Smooth muscle cell (in vitro differentiated cells): ENCODE measurements around the gene ZFR2. TPM values are rescaled to one million over a fixed set of nuclear protein-coding genes. Genes with fewer than 3 reads are reported as not detected.
"Not testable (repeated sequence)": the region's sequence is repeated elsewhere in the genome, so short reads cannot be mapped to it uniquely, and the experiment has no call there.

Experiments
- DNase-seq: peaks from one replicate; lab custom pipeline; 2025; ENCODE audit not compliant: unreplicated experiment; lab: John Stamatoyannopoulos, UW
- H2AFZ ChIP-seq: fragments of 200-600 bp; sonication (generic); 2 replicates; pipeline ENCODE4 v1.6.0; 2016; ENCODE audit warnings: antibody characterized with exemption, low read depth, mild to moderate bottlenecking
- H3F3A ChIP-seq: fragments of 200-600 bp; sonication (generic); 2 replicates; pipeline ENCODE4 v1.6.0; 2017; ENCODE audit warnings: antibody characterized with exemption, low read depth
- H3K27ac ChIP-seq: fragments of 200-600 bp; sonication (generic); 2 replicates; pipeline ENCODE4 v1.5.1; 2016; ENCODE audit warnings: low read depth, mild to moderate bottlenecking
- H3K27me3 ChIP-seq: fragments of 200-600 bp; sonication (generic); 2 replicates; pipeline ENCODE4 v1.6.1; 2016; ENCODE audit warnings: low read depth, mild to moderate bottlenecking
- H3K36me3 ChIP-seq: fragments of 200-600 bp; sonication (generic); 2 replicates; pipeline ENCODE4 v1.5.1; 2016; ENCODE audit warnings: low read depth
- H3K4me1 ChIP-seq: fragments of 200-600 bp; sonication (generic); 2 replicates; pipeline ENCODE4 v1.5.1; 2016; ENCODE audit warnings: low read depth
- H3K4me2 ChIP-seq: fragments of 200-600 bp; sonication (generic); 2 replicates; pipeline ENCODE4 v1.6.0; 2016; ENCODE audit warnings: mild to moderate bottlenecking
- H3K4me3 ChIP-seq: fragments of 200-600 bp; sonication (generic); 2 replicates; pipeline ENCODE4 v1.5.1; 2016; ENCODE audit warnings: mild to moderate bottlenecking
- H3K79me2 ChIP-seq: fragments of 200-600 bp; sonication (generic); 2 replicates; pipeline ENCODE4 v1.6.0; 2016; ENCODE audit warnings: low read depth, mild to moderate bottlenecking
- H3K9ac ChIP-seq: fragments of 200-600 bp; sonication (generic); 2 replicates; pipeline ENCODE4 v1.6.0; 2016; ENCODE audit warnings: low read depth
- H3K9me3 ChIP-seq: fragments of 200-600 bp; sonication (generic); replicated peaks from 2 replicates; pipeline ENCODE4 v1.5.1; 2016; ENCODE audit warnings: low read depth
- H4K20me1 ChIP-seq: fragments of 200-600 bp; sonication (generic); 2 replicates; pipeline ENCODE4 v1.6.0; 2016; ENCODE audit warnings: low read depth
- WGBS: methylation state at CpG from one replicate; pipeline ENCODE4 v1.1.7; 2016; ENCODE audit warnings: low lambda C conversion rate; 5-methylcytosine and 5-hydroxymethylcytosine counted together
- polyA plus RNA-seq: library from polyadenylated mRNA; unstranded; fragments of >200 nt; fragmentation: Nextera tagmentation; extraction: Ambion mirVana; gene quantifications from 2 replicates; pipeline ENCODE4 v1.2.1, GENCODE V29; 2016
- total RNA-seq: library from RNA; depleted of rRNA; stranded (reverse); fragments of >200 nt; gene quantifications from 2 replicates; pipeline ENCODE4 v1.2.3, GENCODE V29; 2014
- TF ChIP-seq, protein P1 (sequence below): fragments of 200-600 bp; sonication (generic); IDR thresholded peaks from 2 replicates; pipeline ENCODE4 v1.5.1; 2017; ENCODE audit warnings: borderline replicate concordance, mild to moderate bottlenecking, antibody characterized with exemption; ENCODE audit not compliant: insufficient read depth, poor library complexity, severe bottlenecking

The ZFR2 gene
- total and polyA plus RNA-seq, 2 experiments from 2014 or later = 0.54 to 1.8 TPM

DNA sequence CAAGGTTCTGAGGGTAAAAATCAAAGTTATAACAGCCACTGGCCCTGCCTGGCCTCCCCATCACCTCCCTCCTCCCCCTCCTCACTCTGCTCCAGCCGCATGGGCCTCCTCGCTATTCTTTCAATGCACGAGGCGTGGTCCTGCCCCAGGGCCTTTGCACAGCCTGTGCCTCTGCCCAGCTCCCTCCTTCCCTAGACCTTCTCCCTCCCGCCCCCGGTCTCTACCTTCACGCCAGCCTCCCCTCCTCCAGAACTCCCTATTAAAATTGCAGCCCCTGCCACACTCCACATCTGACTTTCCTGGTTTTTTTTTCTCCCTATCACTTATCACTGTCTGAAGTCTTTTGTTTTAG lies 100.1 kb downstream of the ZFR2 start:
- Histone ChIP-seq H3K79me2 (no peaks in the 10 kb centered on the region), H3F3A (no peaks in the 10 kb centered on the region), H3K36me3 (no peaks in the 10 kb centered on the region), H3K9me3 (no peaks in the 10 kb centered on the region), H3K4me3 (no peak overlapping the region), H3K9ac (no peak overlapping the region), H4K20me1 (no peaks in the 10 kb centered on the region), H3K4me1 (no peaks in the 10 kb centered on the region), H2AFZ (no peak overlapping the region), H3K27me3 (no peaks in the 10 kb centered on the region), H3K4me2 (no peak overlapping the region), H3K27ac (no peak overlapping the region)
- 94% methylated on average over 7 of the region's 7 CpGs for WGBS
- TF ChIP-seq, protein P1, sequence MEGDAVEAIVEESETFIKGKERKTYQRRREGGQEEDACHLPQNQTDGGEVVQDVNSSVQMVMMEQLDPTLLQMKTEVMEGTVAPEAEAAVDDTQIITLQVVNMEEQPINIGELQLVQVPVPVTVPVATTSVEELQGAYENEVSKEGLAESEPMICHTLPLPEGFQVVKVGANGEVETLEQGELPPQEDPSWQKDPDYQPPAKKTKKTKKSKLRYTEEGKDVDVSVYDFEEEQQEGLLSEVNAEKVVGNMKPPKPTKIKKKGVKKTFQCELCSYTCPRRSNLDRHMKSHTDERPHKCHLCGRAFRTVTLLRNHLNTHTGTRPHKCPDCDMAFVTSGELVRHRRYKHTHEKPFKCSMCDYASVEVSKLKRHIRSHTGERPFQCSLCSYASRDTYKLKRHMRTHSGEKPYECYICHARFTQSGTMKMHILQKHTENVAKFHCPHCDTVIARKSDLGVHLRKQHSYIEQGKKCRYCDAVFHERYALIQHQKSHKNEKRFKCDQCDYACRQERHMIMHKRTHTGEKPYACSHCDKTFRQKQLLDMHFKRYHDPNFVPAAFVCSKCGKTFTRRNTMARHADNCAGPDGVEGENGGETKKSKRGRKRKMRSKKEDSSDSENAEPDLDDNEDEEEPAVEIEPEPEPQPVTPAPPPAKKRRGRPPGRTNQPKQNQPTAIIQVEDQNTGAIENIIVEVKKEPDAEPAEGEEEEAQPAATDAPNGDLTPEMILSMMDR = no peak
- DNase-seq = no peak

DNA sequence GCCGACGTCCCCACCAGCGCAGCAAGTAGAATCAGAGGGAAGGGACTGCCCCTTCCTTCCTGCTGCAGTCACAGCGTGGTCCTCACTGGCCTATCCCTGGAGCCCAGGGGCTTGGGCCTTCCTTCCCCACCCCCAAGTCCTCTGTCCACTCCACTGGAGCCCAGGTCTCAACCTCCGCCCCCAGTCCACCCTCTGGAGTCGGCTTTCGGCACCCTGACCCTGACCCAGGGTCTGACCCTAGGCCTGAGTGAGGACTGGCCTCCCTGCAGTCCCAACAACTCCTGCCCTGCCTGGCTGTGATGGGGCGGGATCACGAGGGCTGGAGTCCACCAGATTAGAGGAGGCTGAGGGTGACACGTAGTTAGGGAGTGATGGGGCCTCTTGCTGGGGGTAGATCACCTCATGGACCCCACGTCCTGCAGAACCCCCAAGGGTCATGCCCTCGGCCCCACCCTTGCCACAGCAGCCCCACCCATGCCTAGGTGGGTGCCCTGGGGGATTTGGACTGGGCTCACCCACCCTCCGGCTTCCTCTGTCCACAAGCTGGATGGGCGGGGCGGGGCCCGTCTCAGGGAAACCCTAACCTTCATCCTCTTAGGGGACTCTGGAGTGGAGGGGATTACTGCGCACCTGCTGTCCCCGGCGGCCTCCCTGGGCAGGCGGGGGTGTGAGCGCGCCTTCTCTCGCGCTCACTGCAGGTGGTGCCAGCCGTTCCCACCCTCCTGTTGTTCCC lies 100.7 kb downstream of the ZFR2 start:
- Histone ChIP-seq H3K4me1 (no peaks in the 10 kb centered on the region), H3K79me2 (peaks cover 4% of the 10 kb centered on the region), H3K9me3 (no peaks in the 10 kb centered on the region), H3K36me3 (no peaks in the 10 kb centered on the region), H3K27ac (no peak overlapping the region), H3K27me3 (no peaks in the 10 kb centered on the region), H4K20me1 (no peaks in the 10 kb centered on the region), H2AFZ (no peak overlapping the region), H3K4me3 (no peak overlapping the region), H3K9ac (no peak overlapping the region), H3K4me2 (no peak overlapping the region), H3F3A (no peaks in the 10 kb centered on the region)
- no peak for DNase-seq
- WGBS = 92% methylated on average over 21 of the region's 25 CpGs
- TF ChIP-seq, protein P1 = no peak

DNA sequence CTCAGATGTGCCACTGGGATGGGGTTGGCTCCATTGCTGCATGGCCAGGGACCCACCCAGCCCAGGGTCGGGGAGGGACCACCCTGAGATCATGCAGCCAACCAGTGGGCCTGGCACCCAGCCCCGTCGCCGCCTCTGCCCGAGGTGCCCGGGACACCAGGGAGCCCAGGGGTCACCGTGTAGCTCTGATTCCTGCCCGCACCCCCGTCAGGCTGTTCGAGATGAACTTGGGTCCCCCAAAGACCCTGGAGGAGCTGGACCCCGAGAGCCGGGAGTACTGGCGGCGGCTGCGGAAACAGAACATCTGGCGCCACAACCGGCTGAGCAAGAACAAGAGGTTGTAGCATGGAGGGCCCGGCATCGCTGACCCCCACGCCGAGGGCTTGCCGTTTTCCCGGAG lies 101.8 kb downstream of the ZFR2 start:
- Histone ChIP-seq H3K9me3 (no peaks in the 10 kb centered on the region), H3K27ac (no peak overlapping the region), H3K4me2 (no peak overlapping the region), H3K9ac (no peak overlapping the region), H2AFZ (no peak overlapping the region), H3K4me1 (no peaks in the 10 kb centered on the region), H3F3A (peaks cover 3% of the 10 kb centered on the region), H3K4me3 (no peak overlapping the region), H3K27me3 (no peaks in the 10 kb centered on the region), H3K36me3 (no peaks in the 10 kb centered on the region), H3K79me2 (peaks cover 5% of the 10 kb centered on the region), H4K20me1 (no peaks in the 10 kb centered on the region)
- WGBS = 96% methylated on average over 23 of the region's 23 CpGs
- TF ChIP-seq, protein P1 = no peak
- no peak for DNase-seq

DNA sequence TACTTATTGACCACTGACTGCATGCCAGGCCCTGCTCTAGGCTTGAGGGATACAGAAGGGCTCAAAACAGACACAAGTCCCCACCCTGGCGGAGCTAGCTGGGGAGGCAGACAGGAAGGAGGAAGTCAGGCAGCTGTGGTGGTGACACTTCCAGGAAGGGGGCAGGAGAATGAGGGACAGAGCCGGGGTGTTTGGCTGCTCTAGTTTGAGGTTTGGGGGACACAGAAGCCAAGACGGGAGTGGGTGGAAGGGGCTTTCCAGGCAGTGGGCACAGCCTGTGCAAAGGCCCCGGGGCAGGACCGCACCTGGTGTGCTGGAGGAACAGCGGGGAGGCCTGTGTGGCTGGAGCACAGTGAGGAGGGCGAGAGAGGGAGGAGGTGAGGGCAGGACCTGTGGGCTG lies 102.3 kb downstream of the ZFR2 start:
- no peak overlapping the region for H3K9ac ChIP-seq
- H3K4me3 ChIP-seq = no peak overlapping the region
- H3K36me3 ChIP-seq = no peaks in the 10 kb centered on the region
- TF ChIP-seq, protein P1 = no peak
- H3K9me3 ChIP-seq = no peaks in the 10 kb centered on the region
- peaks cover 6% of the 10 kb centered on the region for H3F3A ChIP-seq
- 94% methylated on average over 7 of the region's 7 CpGs for WGBS
- H3K27me3 ChIP-seq = no peaks in the 10 kb centered on the region
- H4K20me1 ChIP-seq = no peaks in the 10 kb centered on the region
- H3K27ac ChIP-seq = no peak overlapping the region
- H3K79me2 ChIP-seq = peaks cover 5% of the 10 kb centered on the region
- no peak for DNase-seq
- no peak overlapping the region for H3K4me2 ChIP-seq
- no peaks in the 10 kb centered on the region for H3K4me1 ChIP-seq
- H2AFZ ChIP-seq = no peak overlapping the region

DNA sequence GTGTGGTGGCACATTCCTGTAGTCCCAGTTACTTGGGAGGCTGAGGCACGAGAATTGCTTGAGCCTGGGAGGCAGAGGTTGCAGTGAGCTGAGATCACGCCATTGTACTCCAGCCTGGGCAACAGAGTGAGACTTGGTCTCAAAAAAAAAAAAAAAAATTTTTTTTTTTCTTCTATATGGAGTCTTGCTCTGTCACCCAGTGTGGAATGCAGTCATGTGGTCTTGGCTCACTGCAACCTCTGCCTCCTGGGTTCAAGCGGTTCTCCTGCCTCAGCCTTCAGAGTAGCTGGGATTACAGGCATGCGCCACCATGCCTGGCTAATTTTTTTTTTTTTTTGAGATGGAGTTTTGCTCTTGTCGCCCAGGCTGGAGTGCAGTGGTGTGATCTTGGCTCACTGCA lies 103.1 kb downstream of the ZFR2 start:
- not testable (repeated sequence) for H3F3A ChIP-seq, H3K4me3 ChIP-seq, H2AFZ ChIP-seq, H3K9me3 ChIP-seq, H3K27me3 ChIP-seq, H4K20me1 ChIP-seq, H3K9ac ChIP-seq, H3K36me3 ChIP-seq, DNase-seq, H3K27ac ChIP-seq, H3K4me1 ChIP-seq, H3K4me2 ChIP-seq
- H3K79me2 ChIP-seq = peaks cover 11% of the 10 kb centered on the region
- 96% methylated on average over 5 of the region's 5 CpGs for WGBS
